ENCODE data around the gene ZNF41.
A peak's percentile ranks its signal among the peaks of the same experiment; 100 is the strongest.
"Not testable (repeated sequence)": the region's sequence is repeated elsewhere in the genome, so short reads cannot be mapped to it uniquely, and the experiment has no call there.

The ZNF41 gene

DNA sequence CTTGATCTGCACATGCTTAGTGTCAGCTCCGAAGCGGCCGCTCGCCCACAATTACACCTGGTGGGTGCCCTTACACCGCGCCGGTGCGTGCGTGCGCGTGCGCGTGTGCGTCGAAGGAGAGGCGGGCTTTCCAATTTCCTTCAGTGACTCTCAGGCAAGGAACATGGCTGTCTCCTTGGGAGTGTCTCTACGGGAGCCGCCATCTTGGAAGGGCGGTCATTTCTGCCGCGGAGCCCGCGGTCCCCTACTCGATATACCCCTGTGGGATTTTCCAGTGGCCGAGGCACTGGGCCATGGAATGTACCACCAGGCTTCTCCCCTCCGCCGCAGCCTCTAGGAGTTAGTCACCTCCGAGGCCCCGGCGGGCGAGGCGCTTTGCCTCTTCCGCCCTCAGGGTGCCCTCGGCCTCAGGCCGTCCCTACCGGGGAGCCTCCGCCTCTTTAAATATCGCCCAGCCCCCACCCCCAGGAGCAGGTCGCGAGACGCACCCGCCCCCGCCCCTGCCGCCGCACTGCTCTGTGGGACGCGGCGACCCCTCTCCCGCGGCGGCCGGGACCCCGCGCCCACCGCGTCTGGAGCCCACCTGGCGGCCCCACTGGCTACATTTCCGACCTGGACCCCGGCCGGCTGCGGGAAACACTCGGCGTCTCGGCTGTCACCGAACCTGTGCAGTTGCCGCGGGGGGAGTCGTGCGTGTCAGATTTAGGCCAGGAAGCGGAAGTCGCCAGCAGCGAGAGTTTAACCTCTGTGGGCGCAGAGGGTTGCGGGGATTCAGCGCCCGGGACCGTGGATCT is at the start of gene ZNF41:
Gene ZNF41, minus strand, starts transcription at position 711 of the 794 bp plus-strand sequence. CDS start 15,741 bp downstream, outside the sequence.
- peak; percentile 61 for DNase-seq (ENCODE audit: low read depth)

DNA sequence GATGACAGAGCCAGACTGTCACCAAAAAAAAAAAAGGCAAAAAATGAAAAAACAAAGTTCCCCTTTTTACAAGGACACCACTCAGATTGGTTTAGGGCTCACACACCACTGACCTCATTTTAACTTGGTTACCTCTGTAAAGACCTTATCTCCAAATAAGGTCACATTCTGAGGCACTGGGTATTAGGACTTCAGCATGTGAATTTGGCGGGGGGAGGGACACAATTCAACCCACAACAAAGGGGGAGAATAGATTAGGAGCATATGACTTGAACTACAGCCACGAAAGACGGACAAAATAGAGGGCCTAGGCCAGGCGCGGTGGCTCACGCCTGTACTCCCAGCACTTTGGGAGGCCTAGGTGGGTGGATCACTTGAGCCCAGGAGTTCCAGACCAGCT is 47.0 kb upstream of the ZNF41 start:
- no peak for DNase-seq (ENCODE audit: low read depth)

DNA sequence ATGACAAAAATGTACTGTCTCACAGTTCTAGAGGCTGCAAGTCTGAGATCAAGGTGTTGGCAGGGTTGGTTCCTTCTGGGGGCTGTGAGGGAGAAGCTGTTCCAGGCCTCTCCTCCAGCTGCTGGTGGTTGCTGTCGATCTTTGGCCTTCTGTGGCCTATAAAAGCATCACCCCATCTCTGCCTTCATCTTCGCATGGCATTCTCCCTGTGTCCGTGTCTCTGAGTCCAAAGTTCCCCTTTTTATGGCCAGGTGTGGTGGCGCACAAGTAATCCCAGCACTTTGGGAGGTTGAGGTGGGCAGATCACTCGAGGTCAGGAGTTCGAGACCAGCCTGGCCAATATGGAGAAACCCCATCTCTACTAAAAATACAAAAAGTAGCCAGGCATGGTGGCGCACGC is 46.5 kb upstream of the ZNF41 start:
- no peak for DNase-seq (ENCODE audit: low read depth)

DNA sequence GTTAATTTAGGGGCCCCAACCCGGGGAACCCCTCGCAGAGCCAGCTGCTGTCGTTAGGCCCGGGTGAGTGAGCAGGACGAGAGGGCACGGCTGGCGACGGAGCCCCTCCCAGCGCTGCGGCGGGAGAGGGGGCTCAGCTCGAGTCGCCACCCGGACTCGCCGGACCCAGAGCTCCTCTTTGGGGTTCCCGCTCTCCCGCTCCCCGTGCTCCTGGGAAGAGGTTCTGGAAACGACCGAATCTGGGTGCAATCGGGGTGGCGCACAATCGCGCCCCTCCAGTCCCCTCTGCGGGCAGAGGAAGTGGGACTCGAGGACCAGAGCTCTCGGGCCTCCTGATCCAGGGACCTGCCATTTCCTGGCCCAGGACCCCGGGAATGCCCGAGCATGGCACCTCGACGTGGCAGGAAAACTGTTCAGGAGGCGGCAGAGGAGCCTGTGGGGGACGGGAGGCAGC is 40.7 kb upstream of the ZNF41 start:
- no peak for DNase-seq (ENCODE audit: low read depth)

DNA sequence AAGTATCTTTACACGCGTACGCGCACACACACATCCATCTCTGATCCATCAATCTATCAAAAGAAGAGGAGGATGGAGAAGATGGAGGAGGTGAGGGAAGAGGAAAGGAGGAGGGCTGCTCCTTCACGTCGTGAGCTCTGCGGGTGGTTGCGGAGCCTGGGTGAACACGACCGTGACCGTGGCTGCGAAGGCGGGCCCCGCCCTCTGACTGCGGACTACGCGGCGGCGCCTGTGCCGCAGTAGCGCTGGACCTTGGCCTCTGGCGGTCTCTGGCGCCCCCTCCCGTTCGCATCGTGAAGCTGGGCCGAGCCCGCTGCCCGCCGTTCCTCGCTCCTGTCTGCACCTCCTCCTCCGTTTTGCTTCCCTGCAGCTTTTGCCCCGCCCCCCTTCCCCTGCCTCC is 40.3 kb upstream of the ZNF41 start:
- peak; percentile 69 for DNase-seq (ENCODE audit: low read depth)

DNA sequence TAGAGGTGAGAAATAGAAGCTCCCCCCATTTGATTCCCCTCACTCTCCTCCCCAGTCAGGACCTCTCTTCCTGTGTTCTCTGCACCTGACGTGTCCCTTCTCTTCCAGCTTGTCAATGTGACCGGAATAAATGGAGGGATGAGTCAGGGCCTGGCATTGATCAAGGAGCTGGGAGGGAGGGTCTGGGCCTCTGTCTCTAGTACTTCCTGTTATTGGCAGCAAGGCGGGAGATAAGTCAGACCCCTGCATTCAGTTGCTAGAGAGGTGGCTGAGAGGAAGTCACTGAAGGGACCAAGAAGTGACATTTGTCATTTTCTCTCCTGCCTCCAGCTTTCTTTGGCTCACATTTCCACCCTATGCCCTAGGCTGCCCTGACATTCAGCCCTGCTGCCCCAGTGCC is 35.1 kb upstream of the ZNF41 start:
- DNase-seq (ENCODE audit: low read depth): no peak

DNA sequence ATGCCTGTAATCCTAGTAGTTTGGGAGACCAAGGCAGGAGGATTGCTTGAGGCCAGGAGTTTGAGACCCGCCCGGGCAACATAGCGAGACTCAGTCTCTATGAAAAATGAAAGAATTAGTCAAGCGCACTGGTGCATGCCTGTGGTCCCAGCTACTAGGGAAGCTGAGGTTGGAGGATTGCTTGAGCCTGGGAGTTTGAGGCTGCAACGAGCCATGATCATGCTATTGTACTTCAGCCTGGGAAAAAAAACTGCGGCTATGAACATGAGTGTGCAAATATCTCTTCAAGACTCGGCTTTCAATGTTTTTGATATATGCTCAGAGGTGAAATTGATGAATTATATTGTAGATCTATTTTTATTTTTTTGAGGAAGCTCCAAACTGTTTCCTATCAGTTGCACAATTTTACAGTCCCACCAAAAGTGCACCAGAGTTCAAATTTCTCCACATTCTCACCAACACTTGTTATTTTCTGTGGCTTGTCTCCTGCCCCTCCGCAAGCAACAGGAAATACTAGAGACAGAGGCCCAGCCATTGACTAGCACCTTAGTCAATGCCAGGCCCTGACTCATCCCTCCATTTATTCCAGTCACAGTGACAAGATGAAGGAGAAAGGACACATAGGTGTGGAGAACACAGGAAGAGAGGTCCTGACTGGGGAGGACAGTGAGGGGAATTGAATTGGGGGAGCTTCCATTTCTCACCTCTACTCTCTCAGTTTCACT is 33.1 kb upstream of the ZNF41 start:
- DNase-seq (ENCODE audit: low read depth): no peak

DNA sequence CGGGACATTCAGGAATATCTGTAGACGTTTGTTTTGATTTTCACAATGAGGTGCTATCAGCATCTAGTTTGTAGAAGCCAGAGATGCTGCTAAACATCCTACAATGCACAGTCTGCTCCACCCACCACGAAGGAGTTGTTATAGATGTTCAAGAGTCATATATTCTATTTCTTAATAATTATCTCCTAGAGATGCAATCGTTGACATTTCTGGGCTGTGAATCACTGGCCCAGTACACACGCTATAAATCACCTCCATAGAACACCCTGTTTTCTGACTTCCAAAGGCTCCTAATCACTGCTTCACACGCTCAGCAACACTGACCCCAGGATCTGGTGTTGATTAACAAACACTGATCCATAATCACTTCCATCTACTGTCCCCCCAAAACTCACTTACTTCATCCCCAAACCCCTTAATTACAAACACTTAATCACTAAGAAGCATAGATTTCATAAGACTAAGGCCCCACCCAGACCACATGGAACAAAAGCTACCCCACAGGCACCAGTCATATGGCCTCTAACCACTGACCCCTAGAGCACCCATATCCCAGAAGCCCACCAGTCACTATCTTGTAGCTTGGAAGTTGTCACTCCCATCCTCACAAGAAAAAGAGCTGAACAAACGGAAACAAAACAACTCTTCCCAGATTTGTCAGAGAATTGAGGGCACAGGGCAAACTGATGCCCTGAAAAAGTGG is 31.7 kb upstream of the ZNF41 start:
- no peak for DNase-seq (ENCODE audit: low read depth)

DNA sequence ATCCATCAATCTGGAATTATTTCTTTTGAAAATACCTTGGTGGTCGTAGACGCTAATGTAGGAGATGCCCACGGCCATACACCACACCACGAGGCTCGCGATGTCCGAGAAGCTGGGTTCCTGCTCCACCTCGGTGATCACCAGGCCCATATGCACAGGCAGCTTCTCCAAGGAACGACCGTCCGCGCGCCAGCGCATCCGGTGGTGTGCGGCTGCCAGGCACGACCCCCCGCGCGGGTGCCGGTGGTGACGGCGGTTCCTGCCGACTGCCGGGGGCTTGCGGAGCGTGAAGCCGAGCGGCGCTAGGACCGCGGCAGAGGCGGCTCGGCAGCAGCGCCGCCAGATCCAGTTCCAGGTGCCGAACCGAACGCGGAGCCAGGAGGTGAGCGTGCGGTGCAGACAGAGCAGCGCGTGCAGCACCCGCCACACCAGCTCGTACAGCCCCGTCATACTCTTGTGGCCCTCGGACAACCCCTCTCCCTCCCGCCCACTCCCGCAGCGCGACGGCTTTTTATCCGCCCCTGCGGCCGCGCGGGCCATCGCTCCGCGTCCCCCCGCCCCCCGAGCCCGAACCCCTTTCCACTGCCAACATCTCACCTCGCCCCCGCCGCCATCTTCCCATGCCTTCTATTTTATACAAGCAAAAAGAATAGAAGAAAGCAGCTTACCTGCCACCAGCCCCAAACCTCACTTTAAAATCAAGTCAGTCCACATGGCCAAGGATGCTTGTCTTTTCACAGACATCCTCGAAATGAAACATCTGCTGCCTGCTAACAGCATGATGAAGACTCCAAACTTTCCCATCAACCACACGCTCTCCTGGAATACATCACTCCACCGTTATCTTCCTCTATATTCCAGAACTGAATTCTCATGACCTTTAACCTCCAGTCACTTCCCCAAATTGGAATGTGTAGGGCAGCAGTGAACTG is 30.3 kb upstream of the ZNF41 start:
- DNase-seq (ENCODE audit: low read depth): not testable (repeated sequence)

DNA sequence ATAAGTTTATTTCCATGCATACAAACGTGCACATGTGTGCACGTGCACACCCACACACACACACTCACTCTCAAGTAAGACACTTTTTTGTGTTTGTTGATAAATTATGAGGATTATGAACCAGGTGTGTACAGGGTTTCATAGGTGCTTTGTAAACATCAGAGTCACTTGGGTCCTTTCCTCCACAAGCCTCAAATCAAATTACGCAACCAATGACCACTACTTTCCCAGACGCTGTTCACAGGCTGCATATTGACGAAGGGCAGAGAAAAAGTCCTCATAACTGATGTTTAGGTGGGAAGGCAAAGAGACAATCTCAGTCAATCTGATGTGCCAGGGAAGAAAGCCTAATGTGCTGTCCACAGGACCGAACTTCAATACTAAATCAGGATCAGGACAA is 29.4 kb upstream of the ZNF41 start:
- not testable (repeated sequence) for DNase-seq (ENCODE audit: low read depth)

DNA sequence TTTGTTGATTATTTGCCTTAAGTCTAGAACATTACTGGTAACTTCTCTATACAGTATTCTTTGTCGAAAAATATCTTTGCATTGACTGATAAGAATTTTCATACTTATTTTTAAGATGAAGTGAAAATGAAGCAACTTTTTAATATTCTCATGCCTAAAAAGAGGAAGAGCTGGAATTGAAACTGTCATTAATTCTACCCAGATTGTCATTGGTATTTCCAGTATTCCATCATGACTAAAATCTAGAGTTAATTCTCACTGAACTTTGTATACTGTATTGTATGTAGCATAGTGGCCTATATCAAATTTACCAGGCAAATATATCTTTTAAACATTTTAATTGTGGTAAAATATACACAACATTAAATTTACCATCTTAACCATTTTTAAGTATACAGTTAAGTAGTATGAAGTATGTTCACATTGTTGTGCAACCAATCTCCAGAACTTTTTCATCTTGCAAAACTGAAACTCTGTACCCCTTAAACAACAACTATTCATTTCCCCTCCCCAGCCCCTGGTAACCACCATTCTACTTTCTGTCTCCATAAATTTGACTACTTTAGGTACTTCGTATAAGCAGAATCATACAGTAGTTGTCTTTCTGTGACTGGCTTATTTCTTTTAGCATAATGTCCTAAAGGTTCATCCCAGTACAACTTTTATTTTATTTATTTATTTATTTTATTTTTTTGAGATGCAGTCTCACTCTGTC is 24.3 kb upstream of the ZNF41 start:
- DNase-seq (ENCODE audit: low read depth): no peak

DNA sequence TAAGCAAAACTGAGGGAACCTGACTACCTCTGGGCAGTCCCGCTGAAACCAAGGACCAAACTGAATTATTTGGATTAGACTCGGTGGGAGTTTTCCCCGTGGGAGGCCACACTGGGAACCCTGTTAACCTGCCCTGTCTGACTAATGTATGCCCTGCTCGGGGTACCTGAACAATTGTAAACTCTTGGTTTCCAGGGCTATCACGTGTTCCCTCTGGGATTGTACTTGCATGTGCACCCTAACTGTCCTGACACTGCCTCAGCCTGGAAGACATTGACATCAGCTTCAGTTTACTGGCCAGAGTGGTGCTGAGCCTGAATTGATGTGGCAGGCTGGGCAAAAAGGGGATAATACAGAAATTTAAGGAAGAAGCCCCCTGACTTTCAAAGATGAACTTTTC is 20.1 kb upstream of the ZNF41 start:
- no peak for DNase-seq (ENCODE audit: low read depth)

DNA sequence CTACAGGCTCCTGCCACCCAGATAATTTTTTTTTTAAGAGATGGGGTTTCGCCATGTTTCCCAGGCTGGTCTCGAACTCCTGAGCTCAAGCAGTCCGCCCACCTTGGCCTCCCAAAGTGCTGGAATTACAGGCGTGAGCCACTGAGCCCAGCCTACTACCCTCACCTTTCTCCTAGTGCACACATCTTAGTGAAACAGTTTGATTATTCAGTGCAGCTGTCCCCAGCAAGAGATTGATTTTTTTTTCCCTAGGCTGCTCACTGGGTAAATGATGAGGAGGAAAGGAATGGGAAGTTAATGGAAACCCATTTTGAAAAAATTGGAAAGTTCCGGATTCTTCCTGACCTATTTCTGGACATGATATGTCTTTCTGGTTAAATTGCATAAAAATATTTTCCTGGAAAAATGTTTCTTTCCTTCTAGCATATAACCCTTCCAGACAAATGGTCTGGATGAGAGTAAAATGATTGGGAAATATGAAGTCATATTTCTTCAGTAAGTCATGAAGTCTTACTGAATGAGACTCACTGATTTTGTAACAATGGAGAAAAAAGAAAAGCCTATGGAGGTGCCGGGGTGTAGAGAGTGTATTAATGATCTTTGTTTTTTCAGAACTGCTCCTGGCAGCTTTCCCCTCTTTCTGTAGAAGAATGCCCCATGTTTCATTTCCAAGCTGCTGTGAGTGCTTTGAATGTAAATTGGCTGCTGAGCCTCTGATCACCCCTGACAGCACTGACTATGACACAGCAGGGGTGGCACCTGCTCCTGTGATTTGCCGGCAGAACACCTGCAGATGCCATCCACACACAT is 19.5 kb upstream of the ZNF41 start:
- DNase-seq (ENCODE audit: low read depth): no peak

DNA sequence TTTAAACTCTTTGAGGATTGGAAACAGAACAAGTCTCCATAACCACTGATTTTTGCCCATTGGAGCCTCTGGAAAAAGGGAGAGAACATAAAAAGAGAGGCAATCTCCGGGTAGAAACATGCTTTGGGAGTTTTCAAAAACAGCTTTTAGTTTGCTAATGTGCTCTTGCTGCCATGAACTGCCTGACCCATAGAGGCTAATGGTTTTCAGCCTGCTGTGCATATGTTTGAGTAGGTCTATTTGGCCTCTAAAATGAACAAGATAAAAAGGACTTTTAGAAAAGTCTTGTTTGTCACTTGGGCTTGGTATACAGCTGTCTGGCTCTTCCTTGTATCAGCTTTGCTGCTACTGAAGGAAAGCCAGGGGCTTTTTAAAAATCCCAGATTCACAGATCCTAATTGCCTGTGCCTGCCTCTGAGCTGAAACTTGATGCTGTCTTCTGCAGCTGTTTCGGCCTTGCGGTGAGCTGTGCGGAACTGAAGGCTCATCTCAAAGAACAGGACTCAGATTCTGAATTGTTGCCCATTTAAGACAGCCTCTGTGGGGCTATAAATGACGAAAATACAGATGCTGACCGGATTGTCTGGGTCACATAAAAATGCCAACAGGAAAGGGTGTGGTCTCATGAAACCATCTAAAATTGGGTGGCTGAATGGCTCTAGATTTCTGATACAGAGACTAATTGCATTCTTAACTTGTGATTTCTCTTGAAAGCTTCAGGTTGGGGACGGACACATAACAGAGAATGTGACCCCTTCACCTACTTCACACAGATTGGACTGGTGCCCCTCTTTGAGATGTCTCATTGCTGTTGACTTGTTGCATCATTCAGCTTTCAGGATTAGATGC is 18.4 kb upstream of the ZNF41 start:
- DNase-seq (ENCODE audit: low read depth): no peak

DNA sequence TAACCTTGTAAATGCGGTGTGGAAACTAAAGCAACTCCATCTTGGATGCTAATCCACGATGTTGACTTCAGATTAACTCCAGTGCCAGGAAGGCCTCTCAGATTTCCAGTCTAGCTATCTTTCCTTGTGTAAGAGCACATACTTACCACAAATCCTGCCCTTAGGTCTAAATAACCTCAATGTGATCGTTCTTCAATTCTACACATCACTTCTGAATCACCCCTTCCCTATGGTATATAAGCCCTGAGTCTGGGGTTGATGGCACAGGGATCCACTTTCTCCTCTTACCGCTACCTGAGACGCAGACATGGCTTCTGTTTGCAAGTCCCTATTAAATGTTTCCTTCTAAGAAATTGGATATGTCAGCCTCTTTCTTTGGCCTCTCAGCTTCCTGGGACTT is 17.5 kb upstream of the ZNF41 start:
- no peak for DNase-seq (ENCODE audit: low read depth)

DNA sequence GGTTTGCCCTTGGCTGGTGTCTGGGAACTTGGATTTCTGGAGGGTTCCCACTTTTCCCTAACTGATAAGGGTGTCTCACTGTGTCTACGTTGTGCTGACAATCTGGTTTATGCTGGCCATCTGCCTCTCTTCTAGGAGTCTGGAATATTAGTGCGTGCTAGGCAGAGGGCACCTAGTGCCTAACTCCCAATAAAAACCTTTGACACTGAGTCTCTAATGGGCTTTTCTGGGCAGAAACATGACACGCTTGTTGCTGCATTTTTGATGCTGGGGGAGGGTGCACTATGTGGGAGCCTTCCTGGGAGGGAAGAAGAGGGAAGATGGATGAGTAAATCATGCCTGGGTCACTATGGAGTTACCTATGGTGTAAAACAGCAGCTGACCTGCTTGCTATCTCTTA is 16.3 kb upstream of the ZNF41 start:
- DNase-seq (ENCODE audit: low read depth): no peak

DNA sequence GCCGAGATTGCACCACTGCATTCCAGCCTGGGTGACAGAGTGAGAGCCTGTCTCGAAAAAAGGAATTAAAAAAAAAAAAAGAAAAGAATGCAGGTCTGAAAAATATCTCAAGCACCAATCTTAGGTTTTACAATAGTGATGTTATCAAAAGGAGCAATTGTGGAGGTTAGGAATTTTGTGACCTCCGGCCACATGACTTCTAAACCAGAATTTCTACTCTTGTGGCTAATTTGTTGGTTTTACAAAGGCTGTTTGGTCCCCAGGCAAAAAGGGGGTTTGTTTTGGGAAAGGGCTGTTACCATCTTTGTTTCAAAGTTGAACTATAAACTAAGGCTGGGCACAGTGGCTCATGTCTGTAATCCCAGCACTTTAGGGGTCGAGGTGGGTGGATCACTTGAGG is 15.4 kb upstream of the ZNF41 start:
- DNase-seq (ENCODE audit: low read depth): no peak

DNA sequence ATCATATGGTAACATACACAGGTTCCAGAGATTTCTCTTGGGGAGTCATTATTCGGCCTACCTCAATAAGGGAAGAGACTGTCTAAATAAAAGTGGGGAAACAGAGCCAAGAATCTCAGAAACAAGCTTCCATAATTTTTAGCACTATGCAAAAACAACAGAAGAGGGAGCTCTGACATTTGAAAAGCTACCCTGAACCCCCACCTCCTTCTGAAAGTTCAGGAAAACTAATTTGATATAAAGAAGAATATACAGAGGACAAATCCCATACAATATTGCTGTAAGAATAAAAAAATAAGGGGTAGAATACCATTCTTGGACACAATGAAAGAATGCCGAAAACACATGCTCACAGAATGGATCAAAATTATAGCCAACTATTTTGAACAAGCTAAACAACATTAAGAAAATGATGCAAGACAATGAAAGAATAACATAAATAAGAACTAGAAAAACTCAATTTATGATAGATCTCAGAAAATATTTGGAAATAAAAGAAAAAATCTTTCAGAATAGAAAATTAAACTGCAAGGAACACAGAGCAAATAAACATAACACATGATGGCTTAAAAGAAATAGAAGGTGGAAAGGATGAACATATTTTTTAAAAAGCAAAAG is 14.4 kb upstream of the ZNF41 start:
- DNase-seq (ENCODE audit: low read depth): no peak

DNA sequence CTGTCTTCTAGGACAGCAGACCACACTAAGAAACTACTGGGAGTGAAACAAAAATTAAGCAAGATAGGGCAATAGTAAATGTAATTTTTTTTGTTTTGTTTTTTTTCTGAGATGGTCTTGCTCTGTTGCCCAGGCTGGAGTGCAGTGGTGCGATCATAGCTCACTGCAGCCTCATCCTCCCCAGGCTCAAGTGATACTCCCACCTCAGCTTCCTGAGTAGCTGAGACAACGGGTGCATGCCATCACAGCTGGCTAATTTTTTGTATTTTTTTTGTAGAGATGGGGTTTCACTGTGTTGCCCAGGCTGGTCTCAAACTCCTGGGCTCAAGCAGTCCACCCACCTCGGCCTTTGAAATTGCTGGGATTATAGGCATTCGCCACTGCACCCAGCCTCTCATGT is 9.1 kb upstream of the ZNF41 start:
- DNase-seq (ENCODE audit: low read depth): not testable (repeated sequence)
